ENCODE measurements around the gene HAGHL.

HAGHL gene

GRCh38 chr16:716768-717325 lies 10.1 kb upstream of the HAGHL start:
- Histone ChIP-seq H3K4me3 (ENCODE audit: low read depth in 1 of 2, low read length in 2 of 2) (peak overlapping the region in 1 of 2 experiments; percentile 75; a peak in 1 of 4 replicates), H3K9me3 (ENCODE audit: insufficient read depth, low read length, severe bottlenecking) (no peaks in the 10 kb centered on the region), H3K36me3 (ENCODE audit: insufficient read depth, low read length) (peaks cover 12% of the 10 kb centered on the region; the same call in 1 of the 2 replicates), H3K27ac (ENCODE audit: low read length) (no peak overlapping the region), H3K4me2 (ENCODE audit: insufficient read depth, low read length) (peak overlapping the region; percentile 68), H3K4me1 (ENCODE audit: insufficient read depth, low read length) (peaks cover 73% of the 10 kb centered on the region), H2AFZ (ENCODE audit: low read depth, low read length) (no peak overlapping the region), H3K79me2 (ENCODE audit: insufficient read depth, low read length) (peaks cover 18% of the 10 kb centered on the region), H3K9ac (ENCODE audit: low read depth, low read length) (peak overlapping the region; percentile 74), H4K20me1 (ENCODE audit: insufficient read depth, low read length) (peaks cover 45% of the 10 kb centered on the region), H3K27me3 (ENCODE audit: insufficient read depth, low read length, poor library complexity) (peaks cover 6% of the 10 kb centered on the region)
- ATAC-seq (ENCODE audit: insufficient read depth, low read depth) (no peak), DNase-seq (no peak)
- TF ChIP-seq EZH2 (IDR thresholded peaks at IDR 0.05; ENCODE audit: borderline replicate concordance, low read depth, low read length, severe bottlenecking) (no peak), CTCF (IDR thresholded peaks at IDR 0.05; ENCODE audit: borderline replicate concordance, extremely low read depth, low read length, poor library complexity, severe bottlenecking) (no peak)

- H3K4me2 ChIP-seq (ENCODE audit: insufficient read depth, low read length), result no peak overlapping the region
- H3K79me2 ChIP-seq (ENCODE audit: insufficient read depth, low read length), result peaks cover 18% of the 10 kb centered on the region
- H3K9me3 ChIP-seq (ENCODE audit: insufficient read depth, low read length, severe bottlenecking), result no peaks in the 10 kb centered on the region
- H2AFZ ChIP-seq (ENCODE audit: low read depth, low read length), result no peak overlapping the region
- ATAC-seq (ENCODE audit: insufficient read depth, low read depth) (no peak), DNase-seq (no peak)
- peaks cover 12% of the 10 kb centered on the region; the same call in 1 of the 2 replicates for H3K36me3 ChIP-seq (ENCODE audit: insufficient read depth, low read length)
- no peak for TF ChIP-seq CTCF (IDR thresholded peaks at IDR 0.05; ENCODE audit: borderline replicate concordance, extremely low read depth, low read length, poor library complexity, severe bottlenecking)
- no peak for TF ChIP-seq EZH2 (IDR thresholded peaks at IDR 0.05; ENCODE audit: borderline replicate concordance, low read depth, low read length, severe bottlenecking)
- H4K20me1 ChIP-seq (ENCODE audit: insufficient read depth, low read length), result peaks cover 51% of the 10 kb centered on the region
- peaks cover 6% of the 10 kb centered on the region for H3K27me3 ChIP-seq (ENCODE audit: insufficient read depth, low read length, poor library complexity)
- H3K9ac ChIP-seq (ENCODE audit: low read depth, low read length), result no peak overlapping the region
- peaks cover 77% of the 10 kb centered on the region for H3K4me1 ChIP-seq (ENCODE audit: insufficient read depth, low read length)
- H3K4me3 ChIP-seq (ENCODE audit: low read depth in 1 of 2, low read length in 2 of 2), result no peak overlapping the region
- no peak overlapping the region for H3K27ac ChIP-seq (ENCODE audit: low read length)
These were observed 9.3 kb upstream of the HAGHL start for GRCh38 chr16:717450-718245.

- H3K9me3 ChIP-seq (ENCODE audit: insufficient read depth, low read length, severe bottlenecking), result no peaks in the 10 kb centered on the region
- H3K27ac ChIP-seq (ENCODE audit: low read length), result no peak overlapping the region; the same call in 1 of the 2 replicates
- DNase-seq (no peak), ATAC-seq (ENCODE audit: insufficient read depth, low read depth) (no peak)
- H3K27me3 ChIP-seq (ENCODE audit: insufficient read depth, low read length, poor library complexity), result peaks cover 6% of the 10 kb centered on the region
- peaks cover 12% of the 10 kb centered on the region; the same call in 1 of the 2 replicates for H3K36me3 ChIP-seq (ENCODE audit: insufficient read depth, low read length)
- peaks cover 51% of the 10 kb centered on the region for H4K20me1 ChIP-seq (ENCODE audit: insufficient read depth, low read length)
- 0 out of 2 replicates have a peak overlapping the region, but pooled peaks have one; percentile 86 for H3K4me2 ChIP-seq (ENCODE audit: insufficient read depth, low read length)
- no peak overlapping the region for H2AFZ ChIP-seq (ENCODE audit: low read depth, low read length)
- H3K9ac ChIP-seq (ENCODE audit: low read depth, low read length), result peak overlapping the region; percentile 30; the same call in 1 of the 2 replicates
- H3K4me3 ChIP-seq (ENCODE audit: low read depth in 1 of 2, low read length in 2 of 2), result no peak overlapping the region
- peaks cover 18% of the 10 kb centered on the region for H3K79me2 ChIP-seq (ENCODE audit: insufficient read depth, low read length)
- TF ChIP-seq CTCF (IDR thresholded peaks at IDR 0.05; ENCODE audit: borderline replicate concordance, extremely low read depth, low read length, poor library complexity, severe bottlenecking) (no peak), EZH2 (IDR thresholded peaks at IDR 0.05; ENCODE audit: borderline replicate concordance, low read depth, low read length, severe bottlenecking) (no peak)
- H3K4me1 ChIP-seq (ENCODE audit: insufficient read depth, low read length), result peaks cover 77% of the 10 kb centered on the region
These were observed 8.5 kb upstream of the HAGHL start for GRCh38 chr16:718389-718788.
